ENCODE measurements around the gene TSNAX. TPM values are rescaled to one million over a fixed set of nuclear protein-coding genes. Genes with fewer than 3 reads are reported as not detected.

The TSNAX gene
- total and polyA plus RNA-seq, 4 donors, result 12.8 to 25.4 (median 19.6) TPM

DNA sequence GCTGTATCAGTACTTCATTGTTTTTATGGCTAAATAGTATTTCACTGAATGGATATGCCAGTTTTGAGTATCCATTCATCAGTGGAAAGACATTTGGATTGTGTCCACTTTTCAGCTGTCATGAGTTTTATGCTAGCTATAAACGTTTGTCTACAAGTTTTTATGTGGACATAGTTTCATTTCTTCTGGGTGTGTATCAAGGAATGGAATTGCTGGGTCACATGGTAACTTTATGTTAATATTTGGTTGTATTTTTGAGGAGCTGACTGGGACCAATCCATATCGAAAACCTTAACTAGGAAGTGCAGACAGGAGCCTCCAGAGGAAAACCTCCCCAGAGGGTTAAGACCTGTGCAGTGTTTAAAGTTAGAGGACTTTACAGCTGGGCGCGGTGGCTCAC is 66.3 kb downstream of the TSNAX start:
- H3K27ac ChIP-seq (ENCODE audit: low read depth in 1 of 2, low read length in 2 of 2), result no peak overlapping the region
- no peaks in the 10 kb centered on the region for H3K4me1 ChIP-seq (ENCODE audit: control insufficient read depth in 4 of 4, insufficient read depth in 4 of 4, low read length in 3 of 4)
- H3K9ac ChIP-seq (ENCODE audit: low read depth in 1 of 2, low read length in 2 of 2), result no peak overlapping the region
- no peak for TF ChIP-seq GABPA (IDR thresholded peaks at IDR 0.05 in 1 of 2, conservative IDR thresholded peaks at IDR 0.05 in 1 of 2)
- no peak for TF ChIP-seq RXRA (IDR thresholded peaks at IDR 0.05)
- TF ChIP-seq, protein P1, sequence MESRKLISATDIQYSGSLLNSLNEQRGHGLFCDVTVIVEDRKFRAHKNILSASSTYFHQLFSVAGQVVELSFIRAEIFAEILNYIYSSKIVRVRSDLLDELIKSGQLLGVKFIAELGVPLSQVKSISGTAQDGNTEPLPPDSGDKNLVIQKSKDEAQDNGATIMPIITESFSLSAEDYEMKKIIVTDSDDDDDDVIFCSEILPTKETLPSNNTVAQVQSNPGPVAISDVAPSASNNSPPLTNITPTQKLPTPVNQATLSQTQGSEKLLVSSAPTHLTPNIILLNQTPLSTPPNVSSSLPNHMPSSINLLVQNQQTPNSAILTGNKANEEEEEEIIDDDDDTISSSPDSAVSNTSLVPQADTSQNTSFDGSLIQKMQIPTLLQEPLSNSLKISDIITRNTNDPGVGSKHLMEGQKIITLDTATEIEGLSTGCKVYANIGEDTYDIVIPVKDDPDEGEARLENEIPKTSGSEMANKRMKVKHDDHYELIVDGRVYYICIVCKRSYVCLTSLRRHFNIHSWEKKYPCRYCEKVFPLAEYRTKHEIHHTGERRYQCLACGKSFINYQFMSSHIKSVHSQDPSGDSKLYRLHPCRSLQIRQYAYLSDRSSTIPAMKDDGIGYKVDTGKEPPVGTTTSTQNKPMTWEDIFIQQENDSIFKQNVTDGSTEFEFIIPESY (IDR thresholded peaks at IDR 0.05), result no peak
- no peak for TF ChIP-seq FOXA2 (IDR thresholded peaks at IDR 0.05)
- TF ChIP-seq RAD21 (IDR thresholded peaks at IDR 0.05), result no peak
- TF ChIP-seq, protein P2, sequence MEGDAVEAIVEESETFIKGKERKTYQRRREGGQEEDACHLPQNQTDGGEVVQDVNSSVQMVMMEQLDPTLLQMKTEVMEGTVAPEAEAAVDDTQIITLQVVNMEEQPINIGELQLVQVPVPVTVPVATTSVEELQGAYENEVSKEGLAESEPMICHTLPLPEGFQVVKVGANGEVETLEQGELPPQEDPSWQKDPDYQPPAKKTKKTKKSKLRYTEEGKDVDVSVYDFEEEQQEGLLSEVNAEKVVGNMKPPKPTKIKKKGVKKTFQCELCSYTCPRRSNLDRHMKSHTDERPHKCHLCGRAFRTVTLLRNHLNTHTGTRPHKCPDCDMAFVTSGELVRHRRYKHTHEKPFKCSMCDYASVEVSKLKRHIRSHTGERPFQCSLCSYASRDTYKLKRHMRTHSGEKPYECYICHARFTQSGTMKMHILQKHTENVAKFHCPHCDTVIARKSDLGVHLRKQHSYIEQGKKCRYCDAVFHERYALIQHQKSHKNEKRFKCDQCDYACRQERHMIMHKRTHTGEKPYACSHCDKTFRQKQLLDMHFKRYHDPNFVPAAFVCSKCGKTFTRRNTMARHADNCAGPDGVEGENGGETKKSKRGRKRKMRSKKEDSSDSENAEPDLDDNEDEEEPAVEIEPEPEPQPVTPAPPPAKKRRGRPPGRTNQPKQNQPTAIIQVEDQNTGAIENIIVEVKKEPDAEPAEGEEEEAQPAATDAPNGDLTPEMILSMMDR (IDR thresholded peaks at IDR 0.05; ENCODE audit: low read depth, low read length, missing input control), result no peak
- TF ChIP-seq, protein P3, sequence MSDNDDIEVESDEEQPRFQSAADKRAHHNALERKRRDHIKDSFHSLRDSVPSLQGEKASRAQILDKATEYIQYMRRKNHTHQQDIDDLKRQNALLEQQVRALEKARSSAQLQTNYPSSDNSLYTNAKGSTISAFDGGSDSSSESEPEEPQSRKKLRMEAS (IDR thresholded peaks at IDR 0.05), result no peak
- TF ChIP-seq NR2F2 (IDR thresholded peaks at IDR 0.05), result no peak
- TF ChIP-seq ATF3 (IDR thresholded peaks at IDR 0.05), result no peak
- TF ChIP-seq YY1 (IDR thresholded peaks at IDR 0.05), result no peak
- no peak for TF ChIP-seq SP1 (IDR thresholded peaks at IDR 0.05)
- TF ChIP-seq HNF4G (IDR thresholded peaks at IDR 0.05), result no peak
- no peak for TF ChIP-seq EGR1 (IDR thresholded peaks at IDR 0.05; ENCODE audit: low read depth in 2 of 2)
- TF ChIP-seq FOXA1 (IDR thresholded peaks at IDR 0.05), result no peak
- no peak for DNase-seq (ENCODE audit: low spot score)
- H3K36me3 ChIP-seq (ENCODE audit: control insufficient read depth in 4 of 4, insufficient read depth in 3 of 4, low read depth in 1 of 4, low read length in 3 of 4), result no peaks in the 10 kb centered on the region
- no peaks in the 10 kb centered on the region for H3K9me3 ChIP-seq (ENCODE audit: control insufficient read depth in 4 of 4, low read length in 3 of 4)
- no peak overlapping the region for H3K4me3 ChIP-seq (ENCODE audit: low read depth in 1 of 3, low read length in 3 of 3)
- H3K27me3 ChIP-seq (ENCODE audit: control insufficient read depth in 4 of 4, insufficient read depth in 4 of 4, low read length in 3 of 4), result no peaks in the 10 kb centered on the region
- 80% methylated on average over 4 of the region's 4 CpGs for WGBS

- Histone ChIP-seq H3K27ac (ENCODE audit: low read depth in 1 of 2, low read length in 2 of 2) (no peak overlapping the region), H3K4me1 (ENCODE audit: control insufficient read depth in 4 of 4, insufficient read depth in 4 of 4, low read length in 3 of 4) (no peaks in the 10 kb centered on the region), H3K36me3 (ENCODE audit: control insufficient read depth in 4 of 4, insufficient read depth in 3 of 4, low read depth in 1 of 4, low read length in 3 of 4) (no peaks in the 10 kb centered on the region), H3K9me3 (ENCODE audit: control insufficient read depth in 4 of 4, low read length in 3 of 4) (no peaks in the 10 kb centered on the region), H3K4me3 (ENCODE audit: low read depth in 1 of 3, low read length in 3 of 3) (no peak overlapping the region), H3K9ac (ENCODE audit: low read depth in 1 of 2, low read length in 2 of 2) (no peak overlapping the region), H3K27me3 (ENCODE audit: control insufficient read depth in 4 of 4, insufficient read depth in 4 of 4, low read length in 3 of 4) (no peaks in the 10 kb centered on the region)
- DNase-seq (ENCODE audit: low spot score), result no peak
- TF ChIP-seq RAD21 (IDR thresholded peaks at IDR 0.05) (no peak), TAF1 (conservative IDR thresholded peaks at IDR 0.05) (no peak), SP1 (IDR thresholded peaks at IDR 0.05) (no peak), JUND (IDR thresholded peaks at IDR 0.05) (no peak), EGR1 (IDR thresholded peaks at IDR 0.05; ENCODE audit: low read depth in 2 of 2) (no peak), GABPA (IDR thresholded peaks at IDR 0.05 in 1 of 2, conservative IDR thresholded peaks at IDR 0.05 in 1 of 2) (no peak), HNF4G (IDR thresholded peaks at IDR 0.05) (no peak), RXRA (IDR thresholded peaks at IDR 0.05) (no peak), ATF3 (IDR thresholded peaks at IDR 0.05) (no peak), FOXA2 (IDR thresholded peaks at IDR 0.05) (no peak), HNF4A (conservative IDR thresholded peaks at IDR 0.05) (no peak), YY1 (IDR thresholded peaks at IDR 0.05) (no peak), NR2F2 (IDR thresholded peaks at IDR 0.05) (no peak), FOXA1 (IDR thresholded peaks at IDR 0.05) (no peak)
- TF ChIP-seq, protein P4, sequence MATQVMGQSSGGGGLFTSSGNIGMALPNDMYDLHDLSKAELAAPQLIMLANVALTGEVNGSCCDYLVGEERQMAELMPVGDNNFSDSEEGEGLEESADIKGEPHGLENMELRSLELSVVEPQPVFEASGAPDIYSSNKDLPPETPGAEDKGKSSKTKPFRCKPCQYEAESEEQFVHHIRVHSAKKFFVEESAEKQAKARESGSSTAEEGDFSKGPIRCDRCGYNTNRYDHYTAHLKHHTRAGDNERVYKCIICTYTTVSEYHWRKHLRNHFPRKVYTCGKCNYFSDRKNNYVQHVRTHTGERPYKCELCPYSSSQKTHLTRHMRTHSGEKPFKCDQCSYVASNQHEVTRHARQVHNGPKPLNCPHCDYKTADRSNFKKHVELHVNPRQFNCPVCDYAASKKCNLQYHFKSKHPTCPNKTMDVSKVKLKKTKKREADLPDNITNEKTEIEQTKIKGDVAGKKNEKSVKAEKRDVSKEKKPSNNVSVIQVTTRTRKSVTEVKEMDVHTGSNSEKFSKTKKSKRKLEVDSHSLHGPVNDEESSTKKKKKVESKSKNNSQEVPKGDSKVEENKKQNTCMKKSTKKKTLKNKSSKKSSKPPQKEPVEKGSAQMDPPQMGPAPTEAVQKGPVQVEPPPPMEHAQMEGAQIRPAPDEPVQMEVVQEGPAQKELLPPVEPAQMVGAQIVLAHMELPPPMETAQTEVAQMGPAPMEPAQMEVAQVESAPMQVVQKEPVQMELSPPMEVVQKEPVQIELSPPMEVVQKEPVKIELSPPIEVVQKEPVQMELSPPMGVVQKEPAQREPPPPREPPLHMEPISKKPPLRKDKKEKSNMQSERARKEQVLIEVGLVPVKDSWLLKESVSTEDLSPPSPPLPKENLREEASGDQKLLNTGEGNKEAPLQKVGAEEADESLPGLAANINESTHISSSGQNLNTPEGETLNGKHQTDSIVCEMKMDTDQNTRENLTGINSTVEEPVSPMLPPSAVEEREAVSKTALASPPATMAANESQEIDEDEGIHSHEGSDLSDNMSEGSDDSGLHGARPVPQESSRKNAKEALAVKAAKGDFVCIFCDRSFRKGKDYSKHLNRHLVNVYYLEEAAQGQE (IDR thresholded peaks at IDR 0.05), result no peak
- TF ChIP-seq, protein P1 (IDR thresholded peaks at IDR 0.05), result no peak
- TF ChIP-seq, protein P3 (IDR thresholded peaks at IDR 0.05), result no peak
- TF ChIP-seq, protein P2 (IDR thresholded peaks at IDR 0.05; ENCODE audit: low read depth, low read length, missing input control), result no peak
- WGBS, result 49% methylated on average over 5 of the region's 5 CpGs
These were observed 67.9 kb downstream of the TSNAX start for GRCh38 chr1:231596337-231596791.

All from liver (tissue), 9 donors.